Activated CD4-positive, alpha-beta T cell treated with anti-CD3 and anti-CD28 coated beads, Interleukin-2, amount 50 U/mL, for 1 hour (primary cell): ENCODE results near the gene POLR3K.
"Not testable (repeated sequence)": the region's sequence is repeated elsewhere in the genome, so short reads cannot be mapped to it uniquely, and the experiment has no call there.

Experiments used
- DNase-seq: peaks from one replicate; pipeline ENCODE4 v3.0.0-alpha.2; 2020

Gene POLR3K

DNA sequence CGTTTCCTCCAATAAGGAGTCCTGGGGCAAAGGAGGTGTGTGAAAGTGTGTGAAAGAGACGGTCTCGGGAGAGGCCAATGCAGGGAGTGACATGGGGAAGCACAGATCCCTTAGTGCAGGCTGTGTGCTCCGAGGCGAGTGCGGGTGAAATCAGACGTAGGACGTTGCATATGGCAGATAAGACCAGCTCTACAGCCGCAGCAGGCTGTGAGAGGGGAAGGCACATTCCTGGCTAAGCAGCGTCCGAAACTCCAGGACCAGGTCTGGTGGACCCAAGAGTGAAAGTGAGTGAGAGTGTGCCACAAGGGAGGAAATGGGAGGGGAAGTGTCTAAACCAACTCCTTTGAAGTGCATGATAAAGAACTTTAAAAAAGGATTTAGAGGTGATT is 11.3 kb downstream of the POLR3K start:
- DNase-seq: no peak

DNA sequence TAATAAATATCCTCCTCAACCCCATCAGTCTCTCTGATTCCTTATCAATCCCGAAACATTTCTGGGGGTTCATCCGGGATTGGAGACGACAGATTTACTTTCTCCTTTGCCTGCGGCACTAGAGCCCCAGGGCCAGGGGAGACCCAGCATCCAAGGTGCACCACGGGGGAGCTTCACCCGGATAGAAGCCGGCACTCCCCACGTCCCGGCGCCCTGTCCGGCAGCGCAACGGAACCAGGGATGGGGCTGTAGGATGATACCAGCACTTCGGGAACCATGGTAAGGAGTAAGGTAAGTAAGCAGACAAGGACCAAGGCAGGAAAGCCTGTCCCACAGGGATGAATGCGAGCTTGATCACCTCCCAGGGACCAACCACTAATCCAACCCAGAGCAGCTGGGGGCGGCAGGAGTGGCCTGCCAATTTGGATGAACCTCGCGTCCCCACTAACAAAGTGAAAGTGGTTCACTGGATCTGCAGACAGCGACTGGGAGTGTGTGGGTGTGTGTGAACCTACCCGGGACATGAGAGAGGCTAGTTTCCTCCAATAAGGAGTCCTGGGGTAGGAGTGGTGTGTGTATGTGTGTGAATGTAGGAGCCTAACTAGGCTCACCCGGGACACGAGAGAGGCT is 11.9 kb downstream of the POLR3K start:
- DNase-seq: no peak

GRCh38 chr16:38941-39892 is 14.2 kb downstream of the POLR3K start:
- peak; percentile 32 for DNase-seq

DNA sequence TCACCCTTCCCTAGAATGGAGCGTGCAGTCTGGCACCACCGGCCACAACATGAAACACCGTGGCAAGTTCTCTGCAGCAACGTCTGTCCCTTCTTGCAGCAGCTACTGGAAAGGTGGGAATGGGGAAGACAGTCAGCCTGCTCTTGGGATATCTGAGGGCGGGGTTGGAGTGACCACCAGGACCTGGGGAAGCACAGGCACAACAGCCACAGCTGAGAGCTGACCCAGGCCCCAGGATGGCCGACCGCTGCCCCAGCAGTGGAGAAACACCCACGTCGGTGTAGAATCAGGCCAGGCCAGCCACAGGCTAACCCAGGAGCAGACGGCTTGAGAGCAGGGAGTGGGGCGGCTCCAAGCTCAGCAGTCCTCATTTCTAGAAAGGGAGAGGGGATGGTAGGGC is 15.2 kb downstream of the POLR3K start:
- DNase-seq: not testable (repeated sequence)

GRCh38 chr16:37511-37910 is 15.9 kb downstream of the POLR3K start:
- no peak for DNase-seq

DNA sequence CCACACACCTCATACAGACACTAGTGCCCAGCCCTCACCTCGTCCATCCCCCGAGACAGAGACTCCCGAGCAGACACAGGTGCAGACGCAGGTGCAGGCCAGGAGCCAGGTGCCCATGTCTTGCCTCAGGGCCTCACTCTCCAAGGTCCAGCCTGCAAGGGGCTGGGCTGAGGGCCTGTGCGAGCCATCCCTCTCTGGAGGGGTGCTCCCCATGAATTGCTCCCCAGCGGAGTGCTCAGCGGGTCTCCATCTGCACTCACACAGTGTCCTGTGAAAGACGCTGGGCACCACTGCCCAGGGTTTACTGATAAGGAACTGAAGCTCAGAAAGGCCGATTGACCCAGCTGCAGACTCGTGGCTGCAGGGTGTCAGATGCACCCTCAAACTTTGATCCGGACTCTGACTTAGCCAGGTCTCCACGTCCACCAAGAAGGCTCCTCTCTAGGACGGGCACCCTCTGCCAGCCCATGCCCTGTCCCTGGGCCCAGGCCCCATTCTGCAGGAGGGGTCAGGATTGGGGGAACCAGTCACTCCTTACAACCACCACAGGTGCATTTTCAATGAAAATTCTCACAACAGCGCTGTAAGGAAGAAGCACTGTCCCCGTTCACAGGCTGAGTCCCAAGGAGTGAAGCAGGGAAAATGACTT is 16.9 kb downstream of the POLR3K start:
- no peak for DNase-seq

GRCh38 chr16:35678-36305 is 17.6 kb downstream of the POLR3K start:
- DNase-seq: no peak

DNA sequence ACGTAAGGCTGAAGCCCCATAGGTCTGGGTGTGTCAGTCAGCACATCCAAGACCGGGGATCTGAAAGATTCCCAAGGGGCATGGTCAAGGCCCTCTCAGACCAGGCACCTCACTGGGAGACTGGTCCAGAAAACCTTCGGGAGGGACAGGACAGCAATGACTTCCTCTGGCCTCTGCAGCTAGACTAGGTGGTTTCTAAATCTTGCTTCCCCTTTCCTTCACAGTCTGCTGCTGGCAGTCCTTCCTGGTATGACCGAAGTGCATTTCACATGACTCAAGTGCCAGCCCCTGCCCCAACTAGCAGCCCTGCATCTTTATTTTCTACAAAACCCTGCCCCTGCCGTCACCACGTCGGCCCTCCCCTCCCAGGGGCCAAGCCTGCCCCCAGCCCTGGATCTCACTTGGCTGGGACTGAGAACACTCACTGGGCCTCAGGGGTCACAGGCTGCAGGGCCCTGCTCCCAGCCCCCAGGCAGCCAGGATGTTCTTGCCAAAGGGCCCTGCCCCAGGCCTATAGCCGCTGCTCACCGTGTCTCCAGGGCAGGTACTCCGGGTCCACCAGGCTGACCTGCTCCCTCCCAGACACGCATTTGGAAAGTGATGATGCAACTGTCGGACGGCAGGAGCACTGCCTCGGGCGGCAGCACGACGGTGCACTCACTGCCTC is 18.3 kb downstream of the POLR3K start:
- DNase-seq: no peak

DNA sequence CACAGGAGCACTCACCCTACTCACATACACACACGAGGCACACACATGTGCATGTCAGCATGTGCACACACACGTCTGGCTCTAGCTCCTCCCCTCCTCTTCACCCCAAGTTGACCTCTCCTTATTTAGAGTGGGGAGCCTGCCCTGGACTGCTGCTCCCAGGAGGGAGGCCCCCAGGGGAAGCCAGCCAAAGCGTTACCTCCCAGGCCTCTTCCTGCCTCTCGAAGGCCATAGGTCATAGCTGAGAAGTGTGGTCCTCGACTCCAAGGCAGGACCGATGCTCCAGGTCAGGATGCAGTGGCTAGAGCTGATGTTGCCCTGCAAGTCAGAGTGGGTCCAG is 18.8 kb downstream of the POLR3K start:
- DNase-seq: no peak

DNA sequence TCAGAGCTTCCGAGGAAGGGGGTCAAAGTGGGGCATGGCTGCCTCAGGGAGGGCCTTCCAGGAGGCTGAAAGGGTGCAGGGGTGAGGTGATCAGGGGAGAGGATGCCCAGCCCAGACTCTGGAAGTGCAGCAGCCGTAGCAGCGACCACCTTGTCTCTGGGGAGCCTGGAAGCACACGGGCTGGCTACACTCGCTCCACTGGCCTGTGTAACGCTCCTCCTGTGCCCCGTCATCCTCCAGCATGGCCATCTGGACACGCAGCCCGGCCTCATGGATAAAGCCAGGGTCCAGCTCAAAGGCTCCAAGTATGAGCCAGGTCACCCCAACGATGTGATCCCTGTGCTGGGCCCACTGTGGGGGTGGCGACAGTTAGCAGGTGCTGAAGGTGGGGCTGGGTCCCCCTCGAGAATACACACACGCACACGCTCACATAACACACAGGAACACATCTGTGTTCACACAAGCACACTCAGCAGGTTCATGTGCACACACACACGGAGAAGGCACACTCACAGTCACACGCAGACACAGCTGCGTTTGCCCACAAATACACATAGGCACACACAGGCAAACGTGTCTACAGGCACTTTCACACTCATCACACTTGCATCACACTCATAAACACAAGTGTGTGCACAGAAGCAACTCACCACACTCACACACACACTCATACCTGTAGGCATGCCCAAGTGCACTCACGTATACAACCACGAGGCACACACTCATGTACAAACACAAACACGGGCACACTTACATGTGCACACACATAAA is 19.3 kb downstream of the POLR3K start:
- DNase-seq: no peak

DNA sequence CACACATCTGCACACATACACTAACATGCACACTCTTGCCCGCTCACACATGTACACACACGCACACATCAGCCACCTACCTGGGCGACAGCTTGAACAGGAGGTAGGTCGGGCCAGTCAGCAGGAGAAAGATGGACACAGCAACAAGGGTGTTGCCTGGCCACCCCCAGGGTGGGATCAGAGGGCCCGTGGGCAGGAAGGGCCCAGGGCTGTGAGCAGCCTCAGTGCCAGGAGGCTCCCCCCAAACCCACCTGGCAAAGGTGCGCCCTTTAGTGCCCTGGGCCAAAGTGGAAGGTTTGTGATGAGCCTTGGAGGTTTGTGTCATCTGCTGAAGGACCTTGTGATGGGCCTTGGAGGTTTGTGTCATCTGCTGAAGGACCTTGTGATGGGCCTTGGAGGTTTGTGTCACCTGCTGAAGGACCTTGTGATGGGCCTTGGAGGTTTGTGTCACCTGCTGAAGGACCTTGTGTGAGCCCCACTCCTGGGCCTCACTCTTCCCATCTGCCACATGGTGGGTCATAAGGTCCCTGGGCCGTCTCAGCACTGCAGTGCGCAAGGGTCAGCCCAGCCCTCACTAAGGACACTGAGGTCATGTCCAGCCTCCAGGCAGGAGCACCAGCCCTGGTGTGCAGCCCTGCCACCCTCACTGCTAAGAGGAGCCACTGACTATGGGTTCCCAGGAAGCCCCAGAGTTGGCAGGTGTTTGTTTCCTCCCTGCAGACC is 20.1 kb downstream of the POLR3K start:
- not testable (repeated sequence) for DNase-seq

GRCh38 chr16:30627-31026 is 22.8 kb downstream of the POLR3K start:
- not testable (repeated sequence) for DNase-seq

- not testable (repeated sequence) for DNase-seq
These were observed 27.5 kb downstream of the POLR3K start for GRCh38 chr16:25926-26348.

DNA sequence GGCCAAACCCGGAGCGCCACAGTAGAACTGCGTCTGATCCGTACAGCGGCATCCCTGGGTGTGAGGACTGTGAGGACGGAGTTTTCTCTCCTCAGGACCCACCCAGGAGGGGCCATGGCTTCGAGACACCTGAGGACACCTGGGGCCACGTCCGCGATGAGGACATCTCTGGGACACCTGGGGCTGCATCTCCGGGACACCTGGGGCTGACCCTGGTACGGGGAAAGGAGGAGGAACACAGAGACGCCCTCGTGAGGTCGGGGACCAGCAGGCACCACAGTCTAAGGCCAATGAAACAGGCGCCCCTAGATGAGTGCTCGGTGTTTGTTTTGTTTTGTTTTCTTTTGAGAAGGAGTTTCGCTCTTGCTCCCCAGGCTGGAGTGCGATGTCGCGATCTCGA is 29.3 kb downstream of the POLR3K start:
- not testable (repeated sequence) for DNase-seq

DNA sequence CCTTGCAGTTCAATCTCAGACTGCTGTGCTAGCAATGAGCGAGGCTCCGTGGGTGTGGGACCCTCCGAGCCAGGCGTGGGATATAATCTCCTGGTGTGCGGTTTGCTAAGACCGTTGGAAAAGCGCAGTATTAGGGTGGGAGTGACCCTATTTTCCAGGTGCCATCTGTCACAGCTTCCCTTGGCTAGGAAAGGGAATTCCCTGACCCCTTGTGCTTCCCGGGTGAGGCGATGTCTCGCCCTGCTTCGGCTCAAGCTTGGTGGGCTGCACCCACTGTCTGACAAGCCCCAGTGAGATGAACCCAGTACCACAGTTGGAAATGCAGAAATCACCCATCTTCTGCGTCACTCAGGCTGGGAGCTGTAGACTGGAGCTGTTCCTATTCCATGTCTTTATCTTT is 32.5 kb downstream of the POLR3K start:
- DNase-seq: not testable (repeated sequence)

GRCh38 chr16:17062-17765 is 36.2 kb downstream of the POLR3K start:
- not testable (repeated sequence) for DNase-seq

DNA sequence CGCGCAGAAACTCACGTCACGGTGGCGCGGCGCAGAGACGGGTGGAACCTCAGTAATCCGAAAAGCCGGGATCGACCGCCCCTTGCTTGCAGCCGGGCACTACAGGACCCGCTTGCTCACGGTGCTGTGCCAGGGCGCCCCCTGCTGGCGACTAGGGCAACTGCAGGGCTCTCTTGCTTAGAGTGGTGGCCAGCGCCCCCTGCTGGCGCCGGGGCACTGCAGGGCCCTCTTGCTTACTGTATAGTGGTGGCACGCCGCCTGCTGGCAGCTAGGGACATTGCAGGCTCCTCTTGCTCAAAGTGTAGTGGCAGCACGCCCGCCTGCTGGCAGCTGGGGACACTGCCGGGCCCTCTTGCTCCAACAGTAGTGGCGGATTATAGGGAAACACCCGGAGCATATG is 42.6 kb downstream of the POLR3K start:
- DNase-seq: peak; percentile 85

DNA sequence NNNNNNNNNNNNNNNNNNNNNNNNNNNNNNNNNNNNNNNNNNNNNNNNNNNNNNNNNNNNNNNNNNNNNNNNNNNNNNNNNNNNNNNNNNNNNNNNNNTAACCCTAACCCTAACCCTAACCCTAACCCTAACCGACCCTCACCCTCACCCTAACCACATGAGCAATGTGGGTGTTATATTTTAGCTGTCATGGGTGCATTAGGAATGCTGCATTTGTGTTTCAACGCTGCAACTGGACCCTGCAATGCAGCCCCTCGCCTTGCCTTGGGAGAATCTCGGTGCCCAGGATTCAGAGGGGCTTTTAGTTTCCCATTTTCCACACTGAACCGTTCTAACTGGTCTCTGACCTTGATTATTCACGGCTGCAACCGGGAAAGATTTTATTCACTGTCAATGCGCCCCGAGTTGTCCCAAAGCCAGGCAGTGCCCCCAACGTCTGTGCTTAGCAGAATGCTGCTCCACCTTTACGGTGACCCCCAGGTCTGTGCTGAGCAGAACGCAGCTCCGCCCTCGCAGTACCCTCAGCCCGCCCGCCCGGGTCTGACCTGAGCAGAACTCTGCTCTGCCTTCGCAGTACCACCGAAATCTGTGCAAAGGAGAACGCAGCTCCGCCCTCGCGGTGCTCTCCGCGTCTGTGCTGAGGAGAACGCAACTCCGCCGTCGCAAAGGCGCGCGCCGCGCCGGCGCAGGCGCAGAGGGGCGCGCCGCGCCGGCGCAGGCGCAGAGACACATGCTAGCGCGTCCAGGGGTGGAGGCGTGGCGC is 43.3 kb downstream of the POLR3K start:
- DNase-seq: no peak
